Measurements from ENCODE around the gene LTC4S. TPM values are rescaled to one million over a fixed set of nuclear protein-coding genes. Genes with fewer than 3 reads are reported as not detected.

LTC4S gene
- total and polyA plus RNA-seq, 2 experiments from 2014 or later, result 5.8 to 10.1 TPM

- H4K20me1 ChIP-seq (replicated peaks; ENCODE audit: insufficient read depth), result peaks cover 25% of the 10 kb centered on the region
- Mint-ChIP-seq H3K36me3 (ENCODE audit: low read depth) (peaks cover 90% of the 10 kb centered on the region), H3K9me3 (peaks cover 4% of the 10 kb centered on the region; the same call in 2 of the 3 replicates), H3K4me1 (peaks cover 39% of the 10 kb centered on the region), H3K4me3 (no peak overlapping the region), H3K27ac (no peak overlapping the region), H3K27me3 (ENCODE audit: insufficient read depth, low read depth, poor library complexity) (peaks cover 19% of the 10 kb centered on the region)
- H3K9me2 ChIP-seq (ENCODE audit: insufficient read depth), result no peaks in the 10 kb centered on the region
- no peak overlapping the region for H2AFZ ChIP-seq
- H3F3A ChIP-seq (replicated peaks; ENCODE audit: low read depth), result peaks cover 22% of the 10 kb centered on the region
- H3K27me3 ChIP-seq (ENCODE audit: insufficient read depth), result no peaks in the 10 kb centered on the region
- H3K4me2 ChIP-seq, result no peak overlapping the region
- DNase-seq (ENCODE audit: low spot score), result no peak
- H3K4me3 ChIP-seq, result no peak overlapping the region
- H3K79me2 ChIP-seq (replicated peaks; ENCODE audit: insufficient read depth), result peaks cover 21% of the 10 kb centered on the region
- no peak overlapping the region for H3K27ac ChIP-seq (ENCODE audit: low read depth)
- peaks cover 34% of the 10 kb centered on the region for H3K4me1 ChIP-seq (ENCODE audit: insufficient read depth)
- TF ChIP-seq EZH2 (IDR thresholded peaks at IDR 0.05; ENCODE audit: low read depth, unreplicated experiment) (no peak), NANOG (IDR thresholded peaks at IDR 0.05; ENCODE audit: borderline replicate concordance) (no peak), STAT1 (IDR thresholded peaks at IDR 0.05; ENCODE audit: unreplicated experiment) (no peak)
- no peak for ATAC-seq
- H3K36me3 ChIP-seq (ENCODE audit: insufficient read depth), result peaks cover 29% of the 10 kb centered on the region
Observed at GRCh38 chr5:179825655-179826182, 31.9 kb downstream of the LTC4S start.

- Histone ChIP-seq H3K9me2 (ENCODE audit: insufficient read depth) (no peaks in the 10 kb centered on the region), H2AFZ (no peak overlapping the region), H4K20me1 (replicated peaks; ENCODE audit: insufficient read depth) (peaks cover 27% of the 10 kb centered on the region), H3F3A (replicated peaks; ENCODE audit: low read depth) (peaks cover 22% of the 10 kb centered on the region), H3K4me2 (no peak overlapping the region), H3K4me1 (ENCODE audit: insufficient read depth) (peaks cover 27% of the 10 kb centered on the region), H3K27ac (ENCODE audit: low read depth) (peak overlapping the region; percentile 78; the same call in 1 of the 2 replicates), H3K4me3 (no peak overlapping the region), H3K27me3 (ENCODE audit: insufficient read depth) (no peaks in the 10 kb centered on the region), H3K36me3 (ENCODE audit: insufficient read depth) (peaks cover 32% of the 10 kb centered on the region), H3K79me2 (replicated peaks; ENCODE audit: insufficient read depth) (peaks cover 5% of the 10 kb centered on the region)
- no peak for TF ChIP-seq ZNF114 (CRISPR knock-in tag; IDR thresholded peaks at IDR 0.05)
- peak in 1 of 2 experiments; percentile 40; a peak in 2 of 4 replicates for TF ChIP-seq CTCF (conservative IDR thresholded peaks at IDR 0.05; ENCODE audit: low read depth in 2 of 2)
- peak; percentile 41 for DNase-seq (ENCODE audit: low spot score)
- Mint-ChIP-seq H3K36me3 (ENCODE audit: low read depth) (peaks cover 100% of the 10 kb centered on the region), H3K4me3 (peak overlapping the region; percentile 19; the same call in 1 of the 3 replicates), H3K27me3 (ENCODE audit: insufficient read depth, low read depth, poor library complexity) (peaks cover 18% of the 10 kb centered on the region), H3K9me3 (peaks cover 4% of the 10 kb centered on the region; the same call in 2 of the 3 replicates), H3K4me1 (peaks cover 30% of the 10 kb centered on the region), H3K27ac (peak overlapping the region; percentile 39; the same call in 1 of the 2 replicates)
- ATAC-seq, result peak; percentile 51
Observed at GRCh38 chr5:179827680-179828079, 33.9 kb downstream of the LTC4S start.

GRCh38 chr5:179828756-179829421 is 35.1 kb downstream of the LTC4S start:
- Histone ChIP-seq H3K36me3 (ENCODE audit: insufficient read depth) (peaks cover 41% of the 10 kb centered on the region), H4K20me1 (replicated peaks; ENCODE audit: insufficient read depth) (peaks cover 24% of the 10 kb centered on the region)
- H3K27me3 Mint-ChIP-seq (ENCODE audit: insufficient read depth, low read depth, poor library complexity), result peaks cover 20% of the 10 kb centered on the region
- TF ChIP-seq EZH2phosphoT487 (IDR thresholded peaks at IDR 0.05; ENCODE audit: unreplicated experiment) (no peak), CTCF (conservative IDR thresholded peaks at IDR 0.05; ENCODE audit: low read depth in 2 of 2) (no peak), JUNB (IDR thresholded peaks at IDR 0.05; ENCODE audit: unreplicated experiment) (no peak), ZNF114 (CRISPR knock-in tag; IDR thresholded peaks at IDR 0.05) (no peak), CREB1 (CRISPR knock-in tag; IDR thresholded peaks at IDR 0.05; ENCODE audit: low read depth) (no peak), STAT1 (IDR thresholded peaks at IDR 0.05; ENCODE audit: unreplicated experiment) (no peak), NANOG (IDR thresholded peaks at IDR 0.05; ENCODE audit: borderline replicate concordance) (no peak), POLR2AphosphoS5 (IDR thresholded peaks at IDR 0.05; ENCODE audit: low read depth) (no peak; the same call in 1 of the 2 replicates)

More at GRCh38 chr5:179828756-179829421, 35.1 kb downstream of the LTC4S start:
- H3K4me2 ChIP-seq, result peak overlapping the region; percentile 54; the same call in 1 of the 2 replicates
- no peak overlapping the region for H3K4me3 ChIP-seq
- peaks cover 100% of the 10 kb centered on the region for H3K36me3 Mint-ChIP-seq (ENCODE audit: low read depth)
- no peak overlapping the region for H2AFZ ChIP-seq
- H3K27me3 ChIP-seq (ENCODE audit: insufficient read depth), result no peaks in the 10 kb centered on the region
- H3K79me2 ChIP-seq (replicated peaks; ENCODE audit: insufficient read depth), result no peaks in the 10 kb centered on the region
- DNase-seq (ENCODE audit: low spot score) (no peak), ATAC-seq (peak; percentile 39)
- H3K9me2 ChIP-seq (ENCODE audit: insufficient read depth), result no peaks in the 10 kb centered on the region
- H3F3A ChIP-seq (replicated peaks; ENCODE audit: low read depth), result peaks cover 26% of the 10 kb centered on the region
- peak overlapping the region; percentile 57 for H3K27ac ChIP-seq (ENCODE audit: low read depth)
- peaks cover 23% of the 10 kb centered on the region for H3K4me1 ChIP-seq (ENCODE audit: insufficient read depth)
- H3K4me3 Mint-ChIP-seq, result peak overlapping the region; percentile 35; the same call in 1 of the 3 replicates
- peaks cover 4% of the 10 kb centered on the region; the same call in 2 of the 3 replicates for H3K9me3 Mint-ChIP-seq
- peak overlapping the region; percentile 78 for H3K27ac Mint-ChIP-seq
- peaks cover 24% of the 10 kb centered on the region for H3K4me1 Mint-ChIP-seq
